PC-3 (cell line): Measurements from ENCODE around the gene EIF4B. TPM values are rescaled to one million over a fixed set of nuclear protein-coding genes. Genes with fewer than 3 reads are reported as not detected.
A peak's percentile ranks its signal among the peaks of the same experiment; 100 is the strongest.
"Not testable (repeated sequence)": the region's sequence is repeated elsewhere in the genome, so short reads cannot be mapped to it uniquely, and the experiment has no call there.

ENCODE experiments used
- ATAC-seq: fragments of 200-7000 bp; cut with Tn5 transposase; 2 replicates; pipeline ENCODE4 v1.9.1; 2020; ENCODE audit warnings: mild to moderate bottlenecking, moderate library complexity
- BruUV-seq: library from RNA; stranded (reverse); fragments of 400-500 nt; replicated peaks from 2 replicates; lab custom pipeline; 2021; lab: Mats Ljungman, UMichigan
- CTCF ChIA-PET: fragments of 300-600 bp; sonication (Branson Sonifier 250); formaldehyde crosslinking; loops from one replicate; lab custom pipeline; 2022; ENCODE audit warnings: antibody characterized with exemption; lab: Charles Lee
- POLR2A ChIA-PET: fragments of 300-600 bp; sonication (Branson Sonifier 250); formaldehyde crosslinking; loops from one replicate; lab custom pipeline; 2022; ENCODE audit warnings: antibody characterized with exemption; ENCODE audit not compliant: unreplicated experiment; lab: Charles Lee
- DNase-seq: peaks from one replicate; pipeline ENCODE4 v3.0.0-alpha.2; 2015
- H2AFZ ChIP-seq: fragments of 300-600 bp; sonication (generic); 2 replicates; pipeline ENCODE4 v1.6.0; 2016; ENCODE audit warnings: antibody characterized with exemption, low read length
- H3F3A ChIP-seq: fragments of 300-600 bp; sonication (generic); one replicate; pipeline ENCODE4 v1.6.0; 2017; ENCODE audit warnings: antibody characterized with exemption, low read length, control low read depth, mild to moderate bottlenecking; ENCODE audit not compliant: unreplicated experiment
- H3K27ac ChIP-seq: fragments of 300-600 bp; sonication (generic); 2 replicates; pipeline ENCODE4 v1.5.1; 2016; ENCODE audit warnings: mild to moderate bottlenecking, low read length
- H3K27me3 ChIP-seq: fragments of 300-600 bp; sonication (generic); 2 replicates; pipeline ENCODE4 v1.6.1; 2016; ENCODE audit warnings: low read length, mixed read lengths
- H3K36me3 ChIP-seq: fragments of 300-600 bp; sonication (generic); 2 replicates; pipeline ENCODE4 v1.6.1; 2016; ENCODE audit warnings: low read depth, mixed run types, low read length, mixed read lengths
- H3K4me1 ChIP-seq: fragments of 300-600 bp; sonication (generic); 2 replicates; pipeline ENCODE4 v1.5.1; 2016; ENCODE audit warnings: low read length; ENCODE audit not compliant: insufficient read depth
- H3K4me2 ChIP-seq: fragments of 300-600 bp; sonication (generic); 2 replicates; pipeline ENCODE4 v1.6.0; 2016; ENCODE audit warnings: low read length
- H3K4me3 ChIP-seq: fragments of 300-600 bp; sonication (generic); 2 replicates; pipeline ENCODE4 v1.5.1; 2016; ENCODE audit warnings: mild to moderate bottlenecking, low read length, mixed read lengths
- H3K79me2 ChIP-seq: fragments of 300-600 bp; sonication (generic); 2 replicates; pipeline ENCODE4 v1.6.1; 2017; ENCODE audit warnings: low read length, mixed read lengths
- H3K9ac ChIP-seq: fragments of 300-600 bp; sonication (generic); 2 replicates; pipeline ENCODE4 v1.6.0; 2016; ENCODE audit warnings: mild to moderate bottlenecking, low read length
- H3K9me2 ChIP-seq: fragments of 300-600 bp; sonication (generic); replicated peaks from 2 replicates; pipeline ENCODE4 v1.6.1; 2016; ENCODE audit warnings: mixed run types, low read length, mixed read lengths
- H3K9me3 ChIP-seq: fragments of 300-600 bp; sonication (generic); 2 replicates; pipeline ENCODE4 v1.6.1; 2016; ENCODE audit warnings: low read length, mixed read lengths
- H4K20me1 ChIP-seq: fragments of 300-600 bp; sonication (generic); 2 replicates; pipeline ENCODE4 v1.6.1; 2016; ENCODE audit warnings: low read length, mixed read lengths
- EZH2 ChIP-seq: fragments of 300-600 bp; sonication (generic); IDR thresholded peaks from one replicate; pipeline ENCODE4 v1.6.1; 2017; ENCODE audit warnings: antibody characterized with exemption, mild to moderate bottlenecking, low read length; ENCODE audit not compliant: unreplicated experiment
- EZH2phosphoT487 ChIP-seq: fragments of 300-600 bp; sonication (generic); IDR thresholded peaks from 2 replicates; pipeline ENCODE4 v1.6.1; 2018; ENCODE audit warnings: mild to moderate bottlenecking, antibody characterized with exemption, low read length, borderline replicate concordance
- intact Hi-C: fragments of 100-400 bp; cut with micrococcal nuclease; formaldehyde crosslinking; loops from 2 replicates; pipeline ENCODE4 v1.9.0; 2023
- total RNA-seq: library from RNA; depleted of rRNA; stranded (reverse); fragments of >200 nt; gene quantifications from 2 replicates; pipeline ENCODE4 v1.2.3, GENCODE V29; 2014
- TF ChIP-seq, protein P1 (sequence below): fragments of 300-600 bp; sonication (generic); conservative IDR thresholded peaks from 2 replicates; pipeline ENCODE4 v1.5.1; 2017; ENCODE audit warnings: antibody characterized with exemption, low read depth, mild to moderate bottlenecking, low read length

EIF4B gene
- total RNA-seq, 1 experiment from 2014 or later, result 424 TPM

DNA sequence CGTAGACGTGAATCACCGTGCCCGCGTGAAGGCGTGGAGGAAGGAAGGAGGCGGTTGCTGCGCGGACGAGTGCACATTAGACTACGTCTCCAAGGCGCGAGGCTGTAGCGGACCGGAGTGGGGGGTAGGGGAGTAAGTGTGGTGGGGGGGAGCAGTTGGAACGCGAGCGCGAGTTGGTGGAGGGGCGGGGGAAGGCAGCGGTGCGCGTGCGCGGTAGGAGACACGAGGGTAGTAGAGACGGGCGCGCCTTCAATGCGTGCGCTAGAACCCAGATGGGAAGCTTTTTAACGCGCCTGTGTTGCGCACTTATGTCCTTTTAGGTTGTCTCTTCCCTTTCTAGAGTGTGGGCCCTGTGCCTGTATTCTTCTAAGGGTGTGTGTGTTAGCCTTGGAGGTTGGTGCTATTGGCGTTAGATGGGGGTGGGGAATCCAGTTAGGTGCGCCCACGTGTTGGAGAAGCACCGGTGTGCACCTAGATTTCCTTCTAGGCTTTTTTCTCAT is 604 bp downstream of the EIF4B start:
- peak; percentile 72 for DNase-seq
- peaks cover 42% of the 10 kb centered on the region for H3K36me3 ChIP-seq
- intact Hi-C loops, result loop anchor here (2.0 kb wide), 1 partner anchor 40 kb away; no protein-coding TSS in a partner anchor
- no peaks in the 10 kb centered on the region for H3F3A ChIP-seq
- TSS peak; percentile 47 for BruUV-seq
- H3K9ac ChIP-seq, result peak overlapping the region; percentile 99
- peak overlapping the region; percentile 46 for H2AFZ ChIP-seq
- CTCF ChIA-PET, result interaction anchor here (0.6 to 1.3 kb wide), 4 partner anchors 21 to 1192 kb away, joined by 3 to 11 read pairs (median 7); a partner anchor contains a TSS
- peaks cover 44% of the 10 kb centered on the region for H4K20me1 ChIP-seq
- POLR2A ChIA-PET, result interaction anchor here (0.6 kb wide), 2 partner anchors 103 to 123 kb away, joined by 3 to 5 read pairs; no protein-coding TSS in a partner anchor
- peak overlapping the region; percentile 97 for H3K4me2 ChIP-seq
- H3K9me2 ChIP-seq, result no peaks in the 10 kb centered on the region
- peak; percentile 46 for ATAC-seq
- TF ChIP-seq, protein P1, sequence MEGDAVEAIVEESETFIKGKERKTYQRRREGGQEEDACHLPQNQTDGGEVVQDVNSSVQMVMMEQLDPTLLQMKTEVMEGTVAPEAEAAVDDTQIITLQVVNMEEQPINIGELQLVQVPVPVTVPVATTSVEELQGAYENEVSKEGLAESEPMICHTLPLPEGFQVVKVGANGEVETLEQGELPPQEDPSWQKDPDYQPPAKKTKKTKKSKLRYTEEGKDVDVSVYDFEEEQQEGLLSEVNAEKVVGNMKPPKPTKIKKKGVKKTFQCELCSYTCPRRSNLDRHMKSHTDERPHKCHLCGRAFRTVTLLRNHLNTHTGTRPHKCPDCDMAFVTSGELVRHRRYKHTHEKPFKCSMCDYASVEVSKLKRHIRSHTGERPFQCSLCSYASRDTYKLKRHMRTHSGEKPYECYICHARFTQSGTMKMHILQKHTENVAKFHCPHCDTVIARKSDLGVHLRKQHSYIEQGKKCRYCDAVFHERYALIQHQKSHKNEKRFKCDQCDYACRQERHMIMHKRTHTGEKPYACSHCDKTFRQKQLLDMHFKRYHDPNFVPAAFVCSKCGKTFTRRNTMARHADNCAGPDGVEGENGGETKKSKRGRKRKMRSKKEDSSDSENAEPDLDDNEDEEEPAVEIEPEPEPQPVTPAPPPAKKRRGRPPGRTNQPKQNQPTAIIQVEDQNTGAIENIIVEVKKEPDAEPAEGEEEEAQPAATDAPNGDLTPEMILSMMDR, result no peak
- TF ChIP-seq EZH2phosphoT487 (no peak), EZH2 (no peak)
- H3K4me3 ChIP-seq, result peak overlapping the region; percentile 88
- H3K27ac ChIP-seq, result peak overlapping the region; percentile 94
- H3K79me2 ChIP-seq, result peaks cover 69% of the 10 kb centered on the region
- H3K27me3 ChIP-seq, result no peaks in the 10 kb centered on the region
- H3K4me1 ChIP-seq, result peaks cover 47% of the 10 kb centered on the region
- no peaks in the 10 kb centered on the region for H3K9me3 ChIP-seq

DNA sequence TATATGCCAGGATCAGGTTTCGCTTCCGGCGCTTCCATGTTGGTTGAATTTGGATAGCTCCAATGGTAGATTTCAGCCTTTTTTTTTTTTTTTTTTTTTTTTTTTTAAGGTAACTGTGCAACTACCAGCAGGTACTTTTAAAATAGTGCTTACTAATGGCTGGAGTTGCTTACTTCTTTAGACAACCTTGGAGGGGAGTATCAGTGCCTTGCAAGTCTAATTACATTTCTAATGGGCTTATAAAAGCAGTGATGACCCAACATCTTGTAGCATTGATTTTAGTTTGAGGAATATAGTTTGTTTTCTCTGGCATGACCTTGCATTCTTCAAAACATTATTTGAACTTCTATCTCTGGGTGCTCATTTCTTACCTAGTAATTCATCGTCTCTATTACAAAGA is 1.1 kb downstream of the EIF4B start:
- no peak for ATAC-seq
- intact Hi-C loops, result loop anchor here (2.0 kb wide), 1 partner anchor 39 kb away; no protein-coding TSS in a partner anchor
- Histone ChIP-seq H4K20me1 (peaks cover 48% of the 10 kb centered on the region), H3K4me3 (peak overlapping the region; percentile 88), H3K4me2 (peak overlapping the region; percentile 97), H3K9ac (peak overlapping the region; percentile 99), H3K4me1 (peaks cover 47% of the 10 kb centered on the region), H3K27me3 (no peaks in the 10 kb centered on the region), H2AFZ (0 out of 2 replicates have a peak overlapping the region, but pooled peaks have one; percentile 46), H3K36me3 (peaks cover 44% of the 10 kb centered on the region), H3K79me2 (peaks cover 74% of the 10 kb centered on the region), H3K27ac (peak overlapping the region; percentile 94), H3K9me3 (no peaks in the 10 kb centered on the region), H3F3A (no peaks in the 10 kb centered on the region), H3K9me2 (no peaks in the 10 kb centered on the region)
- CTCF ChIA-PET, result interaction anchor here (0.6 to 1.3 kb wide), 3 partner anchors 59 to 1193 kb away, joined by 6 to 11 read pairs (median 8); a partner anchor contains a TSS
- TF ChIP-seq, protein P1, result no peak
- TF ChIP-seq EZH2phosphoT487 (no peak), EZH2 (no peak)
- DNase-seq, result no peak
- POLR2A ChIA-PET, result interaction anchor here (0.6 kb wide), 1 partner anchor 103 kb away, joined by 5 read pairs; no protein-coding TSS in a partner anchor
- no TSS peak for BruUV-seq

DNA sequence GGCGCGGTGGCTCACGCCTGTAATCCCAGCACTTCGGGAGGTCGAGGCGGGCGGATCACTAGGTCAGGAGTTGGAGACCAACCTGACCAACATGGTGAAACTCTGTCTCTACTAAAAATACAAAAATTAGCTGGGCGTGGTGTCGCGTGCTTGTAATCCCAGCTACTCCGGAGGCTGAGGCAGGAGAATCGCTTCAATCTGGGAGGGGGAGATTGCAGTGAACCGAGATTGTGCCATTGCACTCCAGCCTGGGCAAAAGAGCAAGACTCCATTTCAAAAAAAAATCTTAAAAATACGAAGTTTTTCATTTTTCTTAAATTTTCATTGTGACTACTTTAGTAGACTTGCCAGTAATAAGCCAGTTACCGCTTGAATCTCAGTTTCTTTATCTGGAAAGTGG is 2.5 kb downstream of the EIF4B start:
- peaks cover 58% of the 10 kb centered on the region for H4K20me1 ChIP-seq
- CTCF ChIA-PET, H3K9me2 ChIP-seq, intact Hi-C loops, POLR2A ChIA-PET, BruUV-seq, DNase-seq, H3K9me3 ChIP-seq, ATAC-seq, H3K27ac ChIP-seq, H3F3A ChIP-seq, H2AFZ ChIP-seq, H3K27me3 ChIP-seq: not testable (repeated sequence)
- H3K4me2 ChIP-seq, result peak overlapping the region; percentile 97
- H3K9ac ChIP-seq, result peak overlapping the region; percentile 99
- H3K4me3 ChIP-seq, result peak overlapping the region; percentile 88
- H3K4me1 ChIP-seq, result peaks cover 47% of the 10 kb centered on the region
- H3K79me2 ChIP-seq, result peaks cover 88% of the 10 kb centered on the region
- peaks cover 52% of the 10 kb centered on the region for H3K36me3 ChIP-seq
